NCI-H2196 (cell line): Measurements from ENCODE around the gene OR2B2.
A peak's percentile ranks its signal among the peaks of the same experiment; 100 is the strongest.
"Not testable (repeated sequence)": the region's sequence is repeated elsewhere in the genome, so short reads cannot be mapped to it uniquely, and the experiment has no call there.

Experiments used
- DNase-seq: peaks from one replicate; lab custom pipeline; 2025; ENCODE audit not compliant: unreplicated experiment; lab: John Stamatoyannopoulos, UW

OR2B2 gene

DNA sequence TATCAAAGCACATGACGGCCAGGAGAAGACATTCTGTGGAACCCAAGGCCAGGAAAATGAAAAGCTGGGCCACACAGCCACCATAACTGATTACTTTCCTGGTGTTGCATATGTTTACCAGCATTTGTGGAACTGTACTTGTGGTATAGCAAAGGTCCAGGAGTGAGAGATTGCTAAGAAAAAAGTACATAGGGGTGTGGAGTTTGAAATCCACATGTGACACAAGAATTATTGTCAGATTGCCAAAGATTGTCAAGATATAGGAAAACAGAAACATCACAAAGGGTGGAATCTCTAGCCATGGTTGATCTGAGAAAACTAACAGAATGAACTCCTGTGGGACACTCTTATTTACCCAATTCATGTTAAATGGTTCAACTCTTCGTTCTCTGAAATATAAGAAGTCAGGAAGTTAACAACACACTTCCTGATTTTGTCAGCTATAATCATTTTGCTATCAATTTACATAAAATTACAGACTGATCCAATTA lies at the start of gene OR2B2:
OR2B2 (minus strand) TSS at position 441 of the 491 bp plus-strand sequence; CDS start at position 364, 77 bp downstream.
- no peak for DNase-seq

GRCh38 chr6:27957516-27957915 lies 45.3 kb upstream of the OR2B2 start:
- DNase-seq: no peak

- DNase-seq: no peak
Measured at GRCh38 chr6:27956941-27957340, 44.7 kb upstream of the OR2B2 start, which contains the start of gene OR2B6. Gene OR2B6, plus strand, starts transcription at chr6:27957241. Its CDS starts 0 bp downstream, at chr6:27957241.

DNA sequence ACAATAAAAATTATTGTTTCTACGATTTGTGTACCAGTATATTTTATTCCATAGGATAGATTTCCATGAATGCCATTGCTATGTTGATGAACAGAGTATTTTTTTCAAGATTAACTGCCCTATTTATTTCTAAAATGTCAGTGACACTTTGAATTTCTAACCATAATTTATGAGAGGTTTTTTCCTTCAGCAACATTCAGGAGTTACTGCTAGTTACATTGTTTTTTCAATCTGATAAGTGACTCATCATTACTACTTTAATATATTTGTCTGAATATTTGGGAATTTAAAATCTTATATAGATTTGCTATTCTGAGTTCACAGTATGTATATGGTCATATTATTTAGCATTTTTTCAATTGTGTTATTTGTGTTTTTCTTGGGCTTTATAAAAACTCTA lies 38.8 kb upstream of the OR2B2 start:
- no peak for DNase-seq

DNA sequence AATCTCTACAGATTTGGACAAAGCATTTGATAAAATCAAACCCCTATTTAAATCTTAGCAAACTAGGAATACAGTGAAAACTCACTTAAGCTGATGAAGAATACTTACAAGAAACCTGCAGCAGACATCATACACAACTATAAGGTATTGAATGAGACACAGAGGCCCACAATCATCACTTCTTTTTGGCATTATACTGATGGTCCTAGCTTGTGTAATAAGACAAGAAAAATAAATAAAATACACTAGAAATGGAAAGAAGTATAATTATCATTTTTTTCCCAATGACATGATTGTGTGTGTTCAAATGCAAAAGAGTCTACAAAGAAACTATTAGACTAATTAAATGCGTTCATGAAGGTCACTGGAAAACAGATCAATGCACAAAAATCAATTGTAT lies 36.0 kb upstream of the OR2B2 start:
- no peak for DNase-seq

- not testable (repeated sequence) for DNase-seq
Measured at GRCh38 chr6:27943072-27943471, 30.9 kb upstream of the OR2B2 start.

DNA sequence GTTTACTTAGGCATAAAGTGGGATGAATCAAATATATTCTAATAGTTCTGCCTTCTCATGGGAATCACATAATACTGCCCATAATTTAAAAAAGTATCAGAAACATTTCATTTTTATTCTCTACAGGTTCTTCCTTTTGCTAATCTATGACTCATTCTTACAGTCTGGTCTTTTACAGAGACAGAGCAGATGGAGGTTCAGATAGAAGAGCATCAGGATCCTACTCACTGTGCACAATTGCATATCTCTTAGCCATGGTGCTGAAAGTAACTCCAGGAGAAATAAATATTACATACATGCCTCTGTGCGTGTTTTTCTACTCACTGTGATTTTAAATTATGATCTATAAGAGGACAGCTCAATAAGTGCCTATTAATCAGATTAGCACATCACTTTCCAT lies 28.6 kb upstream of the OR2B2 start:
- no peak for DNase-seq

- DNase-seq: no peak
Measured at GRCh38 chr6:27931209-27931608, 19.0 kb upstream of the OR2B2 start.

DNA sequence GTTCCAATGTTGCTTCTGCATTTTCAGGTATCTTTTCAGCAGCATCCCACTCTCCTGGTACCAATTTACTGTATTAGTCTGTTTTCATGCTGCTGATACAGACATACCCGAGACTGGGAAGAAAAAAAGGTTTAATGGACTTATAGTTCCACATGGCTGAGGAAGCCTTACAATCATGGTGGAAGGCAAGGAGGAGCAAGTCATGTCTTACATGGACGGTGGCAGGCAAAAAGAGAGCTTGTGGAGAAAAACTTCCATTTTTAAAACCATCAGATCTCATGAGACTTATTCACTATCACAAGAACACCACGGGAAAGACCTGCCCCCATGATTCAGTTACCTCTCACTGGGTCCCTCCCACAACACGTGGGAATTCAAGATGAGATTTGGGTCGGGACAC lies 17.7 kb upstream of the OR2B2 start:
- DNase-seq: not testable (repeated sequence)

DNA sequence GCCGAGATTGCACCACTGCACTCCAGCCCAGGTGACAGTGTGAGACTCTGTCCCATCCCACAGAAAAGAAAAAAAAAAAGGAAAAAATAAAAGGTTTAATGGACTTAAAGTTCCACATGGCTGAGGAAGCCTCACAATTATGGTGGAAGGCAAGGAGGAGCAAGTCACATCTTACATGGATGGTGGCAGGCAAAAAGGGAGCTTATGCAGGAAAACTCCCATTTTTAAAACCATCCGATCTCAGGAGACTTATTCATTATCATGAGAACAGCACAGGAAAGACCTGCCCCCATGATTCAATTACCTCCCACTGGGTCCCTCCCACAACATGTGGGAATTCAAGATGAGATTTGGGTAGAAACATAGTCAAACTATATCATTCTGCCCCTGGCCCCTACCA lies 15.8 kb upstream of the OR2B2 start:
- DNase-seq: not testable (repeated sequence)

DNA sequence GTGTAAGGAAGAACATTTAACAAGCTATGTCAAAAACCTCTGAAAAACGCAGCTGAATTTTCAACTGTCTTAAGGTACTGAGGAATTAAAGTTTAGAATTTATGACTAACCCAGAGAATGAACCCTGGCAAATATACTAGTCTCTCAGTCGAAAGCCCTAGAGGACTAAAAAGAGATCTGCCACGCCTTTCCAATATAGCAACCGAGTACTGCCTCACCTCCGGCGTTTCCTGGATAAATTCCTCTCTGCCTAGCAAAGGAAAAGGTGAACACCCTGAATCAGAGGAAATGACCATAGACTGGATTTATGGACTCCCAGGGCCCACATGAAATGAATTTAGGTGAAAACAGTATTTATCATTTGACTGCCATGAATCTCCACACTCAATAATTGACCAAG lies 12.0 kb upstream of the OR2B2 start:
- no peak for DNase-seq

DNA sequence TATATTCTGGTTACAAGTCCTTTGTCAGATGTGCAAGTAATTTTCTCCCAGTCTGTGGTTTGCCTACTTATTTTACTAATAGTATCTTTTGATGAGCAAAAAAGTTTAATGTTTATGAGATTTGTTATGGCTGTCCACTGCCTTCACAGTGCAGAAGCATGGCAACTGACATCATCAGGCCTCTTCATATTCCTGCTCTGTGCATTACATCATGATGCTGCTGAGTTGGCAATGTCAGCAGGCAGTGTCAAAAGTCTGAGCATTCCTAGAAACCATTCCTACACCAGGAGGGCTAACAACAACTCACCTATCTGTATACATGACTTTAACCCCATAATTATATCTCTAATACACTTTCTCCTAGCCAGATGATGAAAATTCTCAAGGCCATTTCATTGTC lies 10.8 kb upstream of the OR2B2 start:
- DNase-seq: no peak

DNA sequence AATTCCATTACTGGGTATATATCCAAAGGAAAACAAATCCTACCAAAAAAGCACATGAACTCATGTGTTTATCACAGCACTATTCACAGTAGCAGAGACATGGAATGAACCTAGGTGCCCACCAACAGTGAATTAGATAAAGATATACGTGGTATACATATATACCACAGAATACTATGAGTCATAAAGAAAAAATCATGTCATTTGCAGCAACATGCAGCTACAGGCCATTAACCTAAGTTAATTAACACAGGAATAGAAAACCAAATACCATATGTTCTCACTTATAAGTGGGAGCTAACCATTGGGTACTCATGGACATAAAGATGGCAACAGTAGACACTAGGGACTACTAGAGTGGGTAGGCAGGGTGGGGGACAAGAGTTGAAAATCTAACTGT lies 4.2 kb downstream of the OR2B2 start:
- no peak for DNase-seq

GRCh38 chr6:27902335-27903314 lies 9.6 kb downstream of the OR2B2 start:
- peak; percentile 83 for DNase-seq

- DNase-seq: no peak
Measured at GRCh38 chr6:27901801-27902200, 10.4 kb downstream of the OR2B2 start.

- DNase-seq: not testable (repeated sequence)
Measured at GRCh38 chr6:27900197-27900596, 12.0 kb downstream of the OR2B2 start.

GRCh38 chr6:27899543-27899942 lies 12.7 kb downstream of the OR2B2 start:
- no peak for DNase-seq

GRCh38 chr6:27897580-27898206 lies 14.5 kb downstream of the OR2B2 start:
- no peak for DNase-seq

- no peak for DNase-seq
Measured at GRCh38 chr6:27896398-27896796, 15.8 kb downstream of the OR2B2 start.

DNA sequence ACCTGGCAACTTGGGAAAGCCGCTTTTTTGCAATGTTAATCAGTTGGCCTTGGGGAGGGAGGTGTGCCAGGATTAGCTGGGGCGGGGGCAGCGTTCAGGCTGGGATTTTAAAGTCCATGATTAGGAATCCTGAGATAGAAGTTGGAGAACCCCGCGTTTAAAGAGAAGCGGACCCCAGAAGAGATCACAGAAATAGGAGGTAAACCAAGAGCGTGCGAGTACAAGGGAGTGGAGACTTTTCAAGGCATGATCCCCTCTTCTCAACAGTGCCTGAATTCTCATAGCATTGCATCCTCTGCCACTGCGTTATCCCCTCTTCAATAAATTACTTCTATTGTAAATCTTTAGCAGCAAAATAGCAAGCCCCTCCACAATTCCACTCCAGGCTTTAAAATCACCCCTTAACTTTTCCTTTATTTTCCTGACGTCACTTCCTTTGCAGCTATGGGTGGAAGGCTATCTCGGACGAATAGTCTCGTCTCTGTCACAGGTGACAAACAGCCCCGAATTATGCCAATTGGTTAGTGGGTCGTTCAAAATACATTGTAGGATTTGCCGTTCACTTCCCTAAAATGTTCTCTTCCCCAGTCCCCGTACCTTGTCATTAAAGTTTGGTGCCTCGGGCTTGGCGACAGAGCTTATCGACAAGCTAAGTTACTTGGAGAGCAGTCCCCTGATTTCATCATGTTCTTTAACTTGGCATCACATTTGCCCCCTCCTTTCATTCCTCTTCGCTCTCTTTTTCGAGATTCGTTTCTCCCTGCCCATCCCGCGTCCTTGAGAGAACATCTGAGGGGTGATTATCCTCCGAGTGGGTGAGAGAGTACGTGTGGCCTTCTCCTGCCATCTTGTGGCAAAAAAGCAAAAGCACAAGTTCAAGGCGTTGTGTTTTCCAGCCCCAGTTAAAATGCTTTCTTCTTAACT lies 17.1 kb downstream of the OR2B2 start:
- DNase-seq: peak; percentile 80
